GM18499 (cell line): ENCODE measurements around the gene PARD6G.
"Not testable (repeated sequence)": the region's sequence is repeated elsewhere in the genome, so short reads cannot be mapped to it uniquely, and the experiment has no call there.

ENCODE experiments used
- ATAC-seq: cut with Tn5 transposase; IDR thresholded peaks from one replicate; pipeline ENCODE4 v1.9.1; 2021; ENCODE audit warnings: moderate number of reproducible peaks; ENCODE audit not compliant: insufficient read depth, unreplicated experiment

The PARD6G gene, protein sequence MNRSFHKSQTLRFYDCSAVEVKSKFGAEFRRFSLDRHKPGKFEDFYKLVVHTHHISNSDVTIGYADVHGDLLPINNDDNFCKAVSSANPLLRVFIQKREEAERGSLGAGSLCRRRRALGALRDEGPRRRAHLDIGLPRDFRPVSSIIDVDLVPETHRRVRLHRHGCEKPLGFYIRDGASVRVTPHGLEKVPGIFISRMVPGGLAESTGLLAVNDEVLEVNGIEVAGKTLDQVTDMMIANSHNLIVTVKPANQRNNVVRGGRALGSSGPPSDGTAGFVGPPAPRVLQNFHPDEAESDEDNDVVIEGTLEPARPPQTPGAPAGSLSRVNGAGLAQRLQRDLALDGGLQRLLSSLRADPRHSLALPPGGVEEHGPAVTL

GRCh38 chr18:80247393-80247841 is at the start of gene PARD6G:
Gene PARD6G, minus strand, starts transcription at chr18:80247514. Its CDS starts 166 bp downstream, at chr18:80247348.
- no peak for ATAC-seq

- ATAC-seq = not testable (repeated sequence)
Measured at GRCh38 chr18:80262241-80263033, 15.1 kb upstream of the PARD6G start.

DNA sequence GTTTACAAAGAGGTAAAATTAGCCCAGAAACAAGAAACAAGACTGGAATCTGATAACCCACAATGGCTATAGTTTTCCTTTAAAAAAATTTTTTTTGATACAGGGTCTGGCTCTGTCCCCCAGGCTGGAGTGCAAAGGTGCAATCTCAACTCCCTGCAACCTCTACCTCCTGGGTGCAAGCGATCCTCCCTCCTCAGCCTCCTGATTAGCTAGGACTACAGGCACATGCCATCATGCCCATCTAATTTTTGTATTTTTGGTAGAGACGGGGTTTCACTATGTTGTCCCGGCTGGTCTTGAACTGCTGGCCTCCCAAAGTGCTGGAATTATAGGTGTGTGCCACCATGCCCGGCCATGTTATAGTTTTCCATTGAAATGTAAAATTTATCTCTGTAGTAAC is 12.3 kb upstream of the PARD6G start:
- no peak for ATAC-seq

DNA sequence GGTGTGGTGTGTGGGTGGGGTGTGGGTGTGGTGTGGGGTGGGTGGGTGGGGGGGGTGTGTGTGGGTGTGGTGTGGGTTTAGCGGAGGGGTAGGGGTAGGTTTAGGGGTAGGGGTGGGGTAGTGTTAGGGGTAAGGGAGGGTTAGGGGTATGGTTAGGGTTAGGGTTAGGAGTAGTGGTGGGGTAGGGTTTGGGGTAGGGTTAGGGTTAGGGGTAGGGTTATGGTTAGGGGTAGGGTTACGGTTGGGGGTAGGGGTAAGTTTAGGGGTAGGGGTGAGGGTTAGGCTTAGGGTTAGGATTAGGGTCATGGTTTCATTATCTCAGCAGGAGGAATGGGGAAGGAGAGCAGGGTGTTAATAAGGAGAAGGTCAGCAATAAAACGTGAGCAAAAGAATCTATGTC is 11.3 kb upstream of the PARD6G start:
- no peak for ATAC-seq

- ATAC-seq = not testable (repeated sequence)
Measured at GRCh38 chr18:80257579-80258543, 10.5 kb upstream of the PARD6G start.

GRCh38 chr18:80254971-80255500 is 7.7 kb upstream of the PARD6G start:
- no peak for ATAC-seq

DNA sequence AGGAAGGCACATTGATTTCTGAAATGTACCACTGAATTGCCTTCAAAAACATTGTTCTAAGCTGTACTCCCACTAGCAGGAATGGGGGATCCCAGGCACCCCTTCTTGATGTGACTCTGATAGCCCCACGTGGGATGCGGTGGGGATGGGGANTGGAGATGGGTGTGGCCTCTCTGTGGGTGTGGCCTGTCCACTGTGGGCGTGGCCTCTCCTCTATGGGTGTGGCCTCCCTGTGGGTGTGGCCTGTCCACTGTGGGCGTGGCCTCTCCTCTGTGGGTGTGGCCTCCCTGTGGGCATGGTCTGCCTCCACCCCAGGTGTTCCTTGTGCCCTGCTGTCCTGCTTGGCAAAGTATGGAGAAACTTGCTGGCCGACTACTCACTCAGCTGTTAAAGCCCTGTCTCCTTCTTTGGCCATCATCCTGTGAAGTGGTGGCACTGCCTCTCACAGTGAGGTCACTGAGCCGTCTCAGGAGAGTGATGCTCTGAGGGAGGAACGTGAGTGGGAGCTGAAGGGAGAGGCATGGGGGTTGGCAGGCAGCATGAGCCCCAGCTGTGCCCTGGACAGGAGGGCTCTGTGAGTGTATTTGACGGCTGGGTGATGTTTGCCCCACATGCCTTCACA is 6.7 kb upstream of the PARD6G start:
- no peak for ATAC-seq

GRCh38 chr18:80253236-80253635 is 5.9 kb upstream of the PARD6G start:
- ATAC-seq = no peak

GRCh38 chr18:80252136-80252535 is 4.8 kb upstream of the PARD6G start:
- ATAC-seq = no peak

DNA sequence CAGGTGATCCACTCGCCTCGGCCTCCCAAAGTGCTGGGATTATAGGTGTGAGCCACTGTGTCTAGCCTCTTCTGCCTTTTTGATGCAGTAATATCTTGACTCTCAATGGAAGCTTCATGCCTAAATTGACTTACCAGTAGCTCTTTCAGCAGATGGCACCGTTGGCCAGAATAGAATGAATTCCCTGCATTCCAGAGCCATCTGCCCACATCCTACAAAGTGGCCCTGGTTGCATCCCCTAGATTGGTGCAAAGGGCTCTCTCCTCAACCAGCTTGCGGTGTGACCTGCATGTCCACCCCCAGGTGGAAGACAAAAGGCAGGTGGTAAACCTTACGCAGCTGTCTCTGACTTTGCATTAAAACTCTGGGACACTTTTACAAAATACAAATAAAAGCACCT is 4.4 kb upstream of the PARD6G start:
- ATAC-seq = no peak

DNA sequence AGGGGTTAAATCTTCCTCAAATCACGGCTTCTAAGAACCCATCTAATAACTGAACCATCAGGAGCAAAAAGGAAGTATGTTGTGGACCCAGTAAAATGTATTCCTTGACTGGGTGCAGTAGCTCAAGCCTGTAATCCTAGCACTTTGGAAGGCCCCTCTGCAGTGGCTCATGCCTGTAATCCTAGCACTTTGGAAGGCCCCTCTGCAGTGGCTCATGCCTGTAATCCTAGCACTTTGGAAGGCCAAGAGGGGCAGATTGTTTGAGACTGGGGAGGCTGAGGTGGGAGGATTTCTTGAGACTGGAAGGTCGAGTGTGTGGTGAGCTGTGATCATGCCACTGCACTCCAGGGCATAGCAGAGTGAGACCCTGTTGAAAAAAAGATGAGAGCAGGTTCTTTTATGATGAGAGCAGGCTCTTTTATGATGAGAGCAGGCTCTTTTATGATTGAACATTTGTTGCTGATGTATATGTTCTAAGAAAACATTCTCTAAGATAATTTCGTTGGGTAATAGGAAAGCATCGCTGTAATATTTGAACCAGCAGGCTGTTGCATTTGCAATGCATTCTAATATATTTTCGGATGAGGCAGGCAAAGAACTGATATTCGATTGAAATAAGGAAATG is 3.5 kb upstream of the PARD6G start:
- no peak for ATAC-seq

DNA sequence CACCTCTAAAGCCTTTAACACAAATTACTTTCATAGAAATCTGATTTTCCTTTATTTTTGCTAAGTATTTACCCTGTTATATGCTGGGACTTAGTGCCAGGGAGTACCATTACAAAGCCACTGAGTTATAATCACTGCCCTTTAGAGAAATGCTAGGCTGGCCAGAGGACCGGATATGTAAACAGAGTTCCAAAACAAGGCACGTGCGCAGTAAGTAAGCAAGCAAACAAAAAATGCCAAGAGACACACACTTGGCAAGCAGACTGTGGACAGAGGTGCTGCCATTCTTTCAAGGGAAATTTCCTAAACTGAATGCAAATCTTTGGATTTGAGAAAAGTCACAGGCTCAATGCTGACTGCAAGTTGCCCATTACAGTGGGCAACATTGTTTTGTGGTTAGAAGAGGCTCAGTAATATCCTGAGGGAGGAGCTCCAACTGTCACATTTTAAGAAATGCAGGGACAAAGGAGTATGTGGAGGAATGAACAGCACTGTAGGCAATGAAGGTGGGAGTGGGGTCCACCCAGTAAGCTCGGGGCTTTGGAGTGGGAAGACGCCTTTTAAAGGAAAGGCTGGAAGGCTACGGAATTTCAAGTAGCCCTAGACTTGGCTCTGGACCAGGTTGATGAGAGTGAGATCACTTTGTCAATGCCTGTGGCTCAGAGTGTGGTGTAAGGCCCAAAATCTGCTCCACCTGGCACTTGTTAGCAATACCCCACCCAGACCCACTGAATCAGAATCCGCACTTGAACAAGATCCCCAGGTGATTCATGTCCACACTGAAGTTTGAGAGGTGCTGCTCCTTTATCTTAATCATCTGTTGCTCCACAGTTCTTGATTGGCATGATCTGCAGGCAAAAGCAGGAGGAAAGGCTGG is 2.1 kb upstream of the PARD6G start:
- ATAC-seq = no peak

DNA sequence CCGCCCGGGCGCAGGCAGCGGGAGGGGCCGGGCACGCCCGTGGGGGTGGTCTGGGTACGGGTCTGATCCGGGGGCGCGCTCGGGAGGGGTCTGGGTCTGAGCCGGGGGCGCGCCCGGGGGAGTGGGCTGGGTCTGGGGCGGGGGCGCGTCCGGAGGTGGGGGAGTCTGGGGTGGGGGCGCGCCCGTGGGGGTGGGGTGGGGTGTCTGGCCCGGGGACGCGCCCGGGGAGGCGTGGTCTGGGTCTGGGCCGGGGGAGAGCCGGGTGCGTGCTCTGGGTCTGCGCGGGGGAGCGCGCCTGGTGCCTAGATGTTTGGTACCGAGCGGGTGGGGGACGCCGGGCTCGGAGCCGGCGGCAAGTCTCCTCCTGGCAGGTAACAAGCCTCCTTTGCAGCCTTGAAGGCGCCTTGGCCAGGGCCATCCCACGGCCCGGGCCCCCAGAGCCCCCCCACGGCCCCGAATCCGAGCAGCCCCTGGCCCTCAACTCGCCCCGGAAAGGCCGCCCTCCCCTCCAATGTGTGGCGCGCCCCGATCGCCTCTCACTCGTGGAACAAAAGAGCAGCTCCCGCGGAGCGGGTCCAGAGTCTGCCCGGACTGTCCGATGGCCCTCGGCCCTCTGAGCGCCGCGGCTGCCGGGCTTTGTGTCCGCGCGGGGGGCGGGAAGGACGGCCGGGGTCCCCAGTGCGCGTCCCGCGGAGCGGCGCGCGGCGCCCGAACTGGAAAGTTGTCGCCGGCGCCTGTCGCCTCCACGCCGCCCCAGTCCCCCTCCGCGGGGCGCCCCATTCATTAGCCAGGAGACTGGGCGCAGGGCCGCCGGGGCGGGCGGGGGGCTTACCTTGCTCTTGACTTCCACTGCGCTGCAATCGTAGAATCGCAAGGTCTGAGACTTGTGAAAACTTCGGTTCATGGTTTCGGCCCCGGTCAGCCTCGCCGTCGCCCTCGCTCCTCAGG is 595 bp downstream of the PARD6G start:
- no peak for ATAC-seq

DNA sequence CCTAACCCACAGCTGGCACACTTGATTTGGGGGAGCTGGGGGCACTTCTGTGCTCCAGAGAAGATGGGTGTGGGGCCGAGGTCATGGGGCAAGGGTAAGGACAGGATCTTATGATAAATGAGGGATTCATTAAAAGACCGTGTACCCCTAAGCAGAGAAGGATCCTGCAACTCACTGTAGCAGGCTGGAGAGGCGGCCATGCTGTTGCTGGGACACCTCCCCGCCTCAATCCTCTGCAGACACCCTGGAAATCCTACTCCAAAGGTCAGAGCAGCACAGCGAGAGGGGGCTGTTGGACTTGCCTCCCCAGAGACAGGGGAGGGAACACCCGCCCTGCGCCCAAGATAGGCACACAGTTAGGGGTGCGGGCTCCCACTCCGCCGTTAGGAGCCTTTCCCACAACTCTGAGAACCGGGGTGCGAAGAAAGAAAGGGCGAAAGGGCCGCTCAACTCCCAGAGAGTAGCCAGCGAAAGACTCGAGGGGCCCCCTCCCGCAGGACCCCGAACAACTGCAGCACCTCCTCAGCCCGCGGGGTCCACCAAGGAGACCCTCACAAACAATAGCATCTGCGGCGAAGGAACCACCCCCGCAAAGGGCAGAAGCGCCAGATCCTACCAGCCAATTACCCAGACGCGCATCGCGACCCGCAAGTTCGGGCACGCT is 1.4 kb downstream of the PARD6G start:
- no peak for ATAC-seq

DNA sequence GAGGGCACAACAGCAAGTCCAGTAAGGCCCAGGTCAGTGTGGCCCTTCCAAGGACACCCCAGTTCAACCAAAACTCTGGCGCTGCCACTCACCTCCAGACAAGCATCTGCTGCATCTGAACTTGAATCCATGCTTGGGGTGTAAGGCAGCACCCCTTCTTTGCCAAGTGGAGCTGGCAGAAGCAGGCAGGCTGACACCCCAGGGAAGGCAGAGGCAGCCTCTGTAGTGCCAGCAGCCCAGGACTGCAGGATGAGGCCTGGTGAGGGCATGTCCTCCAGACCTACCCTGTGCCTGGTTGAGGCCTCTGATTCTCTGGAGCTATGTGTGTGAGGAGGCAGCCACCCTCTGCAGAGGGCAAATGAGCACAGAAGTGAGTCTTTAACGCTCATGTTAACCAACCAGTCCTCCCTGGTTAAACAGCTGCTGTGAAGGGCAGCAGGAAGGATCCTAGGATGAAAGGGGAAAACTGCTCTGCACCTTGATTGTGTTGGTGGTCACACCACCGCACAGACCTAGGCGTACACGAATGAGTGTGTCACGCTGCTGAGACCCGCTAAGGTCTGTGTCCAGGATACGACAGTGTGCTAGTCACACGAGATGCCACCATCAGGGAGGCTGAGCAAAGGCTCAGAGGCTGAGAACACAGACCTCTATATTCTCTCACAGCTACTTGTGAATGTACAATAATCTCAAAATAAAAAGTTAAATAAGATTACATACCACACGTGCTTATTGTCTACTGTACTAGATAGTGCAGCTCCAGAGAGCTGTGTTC is 2.2 kb downstream of the PARD6G start:
- ATAC-seq = no peak

DNA sequence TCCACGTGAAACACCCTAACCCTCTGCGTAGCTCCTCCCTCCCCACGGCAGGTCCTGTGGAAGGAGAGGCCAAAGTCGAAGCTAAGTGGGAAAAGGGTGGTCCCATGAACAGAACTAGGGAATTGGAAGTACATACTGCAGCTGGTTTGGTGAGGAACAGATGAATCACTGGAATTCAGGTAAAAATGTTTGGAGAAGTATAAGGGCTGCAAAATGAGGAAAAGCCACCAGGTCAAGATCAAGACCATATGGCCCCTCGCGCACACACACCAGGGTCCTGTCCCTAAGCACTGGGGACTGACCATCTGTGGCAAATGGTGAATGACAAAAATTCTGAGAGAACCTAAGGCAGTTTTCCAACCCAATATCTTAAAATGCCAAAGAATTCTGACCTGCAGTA is 3.1 kb downstream of the PARD6G start:
- ATAC-seq = no peak
